ENCODE results near the gene RABAC1. TPM values are rescaled to one million over a fixed set of nuclear protein-coding genes. Genes with fewer than 3 reads are reported as not detected.

Gene RABAC1
- total and polyA plus RNA-seq, 4 donors: 87.9 to 291 (median 263) TPM

- Histone ChIP-seq H3K9me3 (ENCODE audit: control insufficient read depth in 4 of 4, insufficient read depth in 3 of 4, low read length in 3 of 4) (peaks cover 0 to 2% (median 0%) of the 10 kb centered on the region in 4 donors), H3K36me3 (ENCODE audit: control insufficient read depth in 4 of 4, insufficient read depth in 4 of 4, low read length in 4 of 4) (no peaks in the 10 kb centered on the region), H3K27me3 (ENCODE audit: control insufficient read depth in 3 of 3, insufficient read depth in 3 of 3, low read length in 2 of 3) (peaks cover 0 to 3% (median 0%) of the 10 kb centered on the region in 3 donors), H3K27ac (ENCODE audit: low read depth in 1 of 2, low read length in 1 of 2) (no peak overlapping the region), H3K9ac (ENCODE audit: insufficient read depth in 1 of 2, low read length in 2 of 2) (no peak overlapping the region), H3K4me3 (no peak overlapping the region), H3K4me1 (ENCODE audit: control insufficient read depth in 5 of 5, insufficient read depth in 5 of 5, low read length in 5 of 5) (no peaks in the 10 kb centered on the region)
- 76 to 90% methylated on average over 8 of the region's 8 CpGs for WGBS, 2 donors
- TF ChIP-seq CTCF (IDR thresholded peaks at IDR 0.05; ENCODE audit: control extremely low read depth, extremely low read depth): no peak
- ATAC-seq (ENCODE audit: insufficient read depth, low FRiP score) (no peak), DNase-seq (no peak)
These were observed 15.5 kb upstream of the RABAC1 start for GRCh38 chr19:41974652-41975051.

- no peak overlapping the region for H3K9ac ChIP-seq (ENCODE audit: insufficient read depth in 1 of 2, low read length in 2 of 2)
- H3K36me3 ChIP-seq (ENCODE audit: control insufficient read depth in 4 of 4, insufficient read depth in 4 of 4, low read length in 4 of 4): no peaks in the 10 kb centered on the region
- no peaks in the 10 kb centered on the region for H3K4me1 ChIP-seq (ENCODE audit: control insufficient read depth in 5 of 5, insufficient read depth in 5 of 5, low read length in 5 of 5)
- DNase-seq (no peak), ATAC-seq (ENCODE audit: insufficient read depth, low FRiP score) (no peak)
- H3K27ac ChIP-seq (ENCODE audit: low read depth in 1 of 2, low read length in 1 of 2): no peak overlapping the region
- 84 to 89% methylated on average over 11 of the region's 11 CpGs for WGBS, 2 donors
- H3K4me3 ChIP-seq: no peak overlapping the region
- no peak for TF ChIP-seq CTCF (IDR thresholded peaks at IDR 0.05; ENCODE audit: control extremely low read depth, extremely low read depth)
- H3K9me3 ChIP-seq (ENCODE audit: control insufficient read depth in 4 of 4, insufficient read depth in 3 of 4, low read length in 3 of 4): peaks cover 0 to 7% (median 0%) of the 10 kb centered on the region in 4 donors
- peaks cover 0 to 5% (median 0%) of the 10 kb centered on the region in 3 donors for H3K27me3 ChIP-seq (ENCODE audit: control insufficient read depth in 3 of 3, insufficient read depth in 3 of 3, low read length in 2 of 3)
These were observed 12.2 kb upstream of the RABAC1 start for GRCh38 chr19:41971363-41971762.

- peaks cover 0 to 7% (median 0%) of the 10 kb centered on the region in 4 donors for H3K9me3 ChIP-seq (ENCODE audit: control insufficient read depth in 4 of 4, insufficient read depth in 3 of 4, low read length in 3 of 4)
- WGBS, 2 donors: 92 to 95% methylated on average over 19 of the region's 19 CpGs
- peaks cover 0 to 7% (median 0%) of the 10 kb centered on the region in 3 donors for H3K27me3 ChIP-seq (ENCODE audit: control insufficient read depth in 3 of 3, insufficient read depth in 3 of 3, low read length in 2 of 3)
- TF ChIP-seq CTCF (IDR thresholded peaks at IDR 0.05; ENCODE audit: control extremely low read depth, extremely low read depth): no peak
- no peak for ATAC-seq (ENCODE audit: insufficient read depth, low FRiP score)
- no peaks in the 10 kb centered on the region for H3K36me3 ChIP-seq (ENCODE audit: control insufficient read depth in 4 of 4, insufficient read depth in 4 of 4, low read length in 4 of 4)
- no peak overlapping the region for H3K4me3 ChIP-seq
- no peak overlapping the region for H3K9ac ChIP-seq (ENCODE audit: insufficient read depth in 1 of 2, low read length in 2 of 2)
- no peaks in the 10 kb centered on the region for H3K4me1 ChIP-seq (ENCODE audit: control insufficient read depth in 5 of 5, insufficient read depth in 5 of 5, low read length in 5 of 5)
- H3K27ac ChIP-seq (ENCODE audit: low read depth in 1 of 2, low read length in 1 of 2): no peak overlapping the region
- no peak for DNase-seq
These were observed 10.8 kb upstream of the RABAC1 start for GRCh38 chr19:41969772-41970458.
